HL-60 (cell line): ENCODE measurements around the gene CNPY3.

Experiments used
- DNase-seq, 2 experiments: peaks; one replicate each; pipeline ENCODE4 v3.0.0-alpha.2; 2010 to 2020; ENCODE audit warnings: low read depth in 1 of 2, low spot score in 1 of 2
- H3K27ac ChIP-seq: fragments of 250-450 bp; sonication (Bioruptor Pico); replicated peaks from 2 replicates; pipeline ENCODE4 v1.5.1; 2020; ENCODE audit warnings: mild to moderate bottlenecking, moderate library complexity
- H3K27me3 ChIP-seq: fragments of 250-450 bp; sonication (Bioruptor Pico); 2 replicates; pipeline ENCODE4 v1.5.1; 2021; ENCODE audit warnings: mild to moderate bottlenecking, moderate library complexity; ENCODE audit not compliant: insufficient read depth, poor library complexity, severe bottlenecking
- H3K4me3 ChIP-seq: replicated peaks from 2 replicates; pipeline ENCODE4 v1.5.1; 2011; ENCODE audit warnings: mild to moderate bottlenecking, control low read depth, low read length; ENCODE audit not compliant: insufficient read depth
- GABPA ChIP-seq: IDR thresholded peaks from 2 replicates; pipeline ENCODE4 v1.6.1; 2012; ENCODE audit warnings: low read depth
- POLR2AphosphoS5 ChIP-seq: IDR thresholded peaks from 2 replicates; pipeline ENCODE4 v1.6.1; 2012; ENCODE audit warnings: low read depth
- SPI1 ChIP-seq: IDR thresholded peaks from 2 replicates; pipeline ENCODE4 v1.6.1; 2012; ENCODE audit warnings: low read depth, mild to moderate bottlenecking, borderline replicate concordance
- TF ChIP-seq, protein P1 (sequence below): IDR thresholded peaks from 2 replicates; pipeline ENCODE4 v1.6.1; 2012; ENCODE audit warnings: low read depth; ENCODE audit not compliant: insufficient replicate concordance
- TF ChIP-seq, protein P2 (sequence below): IDR thresholded peaks from one replicate; pipeline ENCODE4 v1.5.1; 2011; ENCODE audit warnings: low read length, control low read depth, inconsistent platforms; ENCODE audit not compliant: insufficient read depth

Gene CNPY3

GRCh38 chr6:42963179-42963854, 34.0 kb downstream of the CNPY3 start:
- no peak overlapping the region for H3K4me3 ChIP-seq
- no peaks in the 10 kb centered on the region for H3K27me3 ChIP-seq
- no peak for TF ChIP-seq SPI1
- TF ChIP-seq, protein P1, sequence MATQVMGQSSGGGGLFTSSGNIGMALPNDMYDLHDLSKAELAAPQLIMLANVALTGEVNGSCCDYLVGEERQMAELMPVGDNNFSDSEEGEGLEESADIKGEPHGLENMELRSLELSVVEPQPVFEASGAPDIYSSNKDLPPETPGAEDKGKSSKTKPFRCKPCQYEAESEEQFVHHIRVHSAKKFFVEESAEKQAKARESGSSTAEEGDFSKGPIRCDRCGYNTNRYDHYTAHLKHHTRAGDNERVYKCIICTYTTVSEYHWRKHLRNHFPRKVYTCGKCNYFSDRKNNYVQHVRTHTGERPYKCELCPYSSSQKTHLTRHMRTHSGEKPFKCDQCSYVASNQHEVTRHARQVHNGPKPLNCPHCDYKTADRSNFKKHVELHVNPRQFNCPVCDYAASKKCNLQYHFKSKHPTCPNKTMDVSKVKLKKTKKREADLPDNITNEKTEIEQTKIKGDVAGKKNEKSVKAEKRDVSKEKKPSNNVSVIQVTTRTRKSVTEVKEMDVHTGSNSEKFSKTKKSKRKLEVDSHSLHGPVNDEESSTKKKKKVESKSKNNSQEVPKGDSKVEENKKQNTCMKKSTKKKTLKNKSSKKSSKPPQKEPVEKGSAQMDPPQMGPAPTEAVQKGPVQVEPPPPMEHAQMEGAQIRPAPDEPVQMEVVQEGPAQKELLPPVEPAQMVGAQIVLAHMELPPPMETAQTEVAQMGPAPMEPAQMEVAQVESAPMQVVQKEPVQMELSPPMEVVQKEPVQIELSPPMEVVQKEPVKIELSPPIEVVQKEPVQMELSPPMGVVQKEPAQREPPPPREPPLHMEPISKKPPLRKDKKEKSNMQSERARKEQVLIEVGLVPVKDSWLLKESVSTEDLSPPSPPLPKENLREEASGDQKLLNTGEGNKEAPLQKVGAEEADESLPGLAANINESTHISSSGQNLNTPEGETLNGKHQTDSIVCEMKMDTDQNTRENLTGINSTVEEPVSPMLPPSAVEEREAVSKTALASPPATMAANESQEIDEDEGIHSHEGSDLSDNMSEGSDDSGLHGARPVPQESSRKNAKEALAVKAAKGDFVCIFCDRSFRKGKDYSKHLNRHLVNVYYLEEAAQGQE = no peak
- TF ChIP-seq POLR2AphosphoS5 = no peak
- H3K27ac ChIP-seq = no peak overlapping the region
- DNase-seq = no peak

GRCh38 chr6:42963855-42964605, 34.8 kb downstream of the CNPY3 start:
- H3K27ac ChIP-seq = no peak overlapping the region
- H3K4me3 ChIP-seq = no peak overlapping the region
- TF ChIP-seq, protein P2, sequence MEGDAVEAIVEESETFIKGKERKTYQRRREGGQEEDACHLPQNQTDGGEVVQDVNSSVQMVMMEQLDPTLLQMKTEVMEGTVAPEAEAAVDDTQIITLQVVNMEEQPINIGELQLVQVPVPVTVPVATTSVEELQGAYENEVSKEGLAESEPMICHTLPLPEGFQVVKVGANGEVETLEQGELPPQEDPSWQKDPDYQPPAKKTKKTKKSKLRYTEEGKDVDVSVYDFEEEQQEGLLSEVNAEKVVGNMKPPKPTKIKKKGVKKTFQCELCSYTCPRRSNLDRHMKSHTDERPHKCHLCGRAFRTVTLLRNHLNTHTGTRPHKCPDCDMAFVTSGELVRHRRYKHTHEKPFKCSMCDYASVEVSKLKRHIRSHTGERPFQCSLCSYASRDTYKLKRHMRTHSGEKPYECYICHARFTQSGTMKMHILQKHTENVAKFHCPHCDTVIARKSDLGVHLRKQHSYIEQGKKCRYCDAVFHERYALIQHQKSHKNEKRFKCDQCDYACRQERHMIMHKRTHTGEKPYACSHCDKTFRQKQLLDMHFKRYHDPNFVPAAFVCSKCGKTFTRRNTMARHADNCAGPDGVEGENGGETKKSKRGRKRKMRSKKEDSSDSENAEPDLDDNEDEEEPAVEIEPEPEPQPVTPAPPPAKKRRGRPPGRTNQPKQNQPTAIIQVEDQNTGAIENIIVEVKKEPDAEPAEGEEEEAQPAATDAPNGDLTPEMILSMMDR = peak; percentile 5
- TF ChIP-seq, protein P1 = no peak
- no peaks in the 10 kb centered on the region for H3K27me3 ChIP-seq
- DNase-seq = peak in 1 of 2 experiments; percentile 51

- DNase-seq = no peak
- Histone ChIP-seq H3K27ac (no peak overlapping the region), H3K4me3 (no peak overlapping the region), H3K27me3 (no peaks in the 10 kb centered on the region)
- TF ChIP-seq SPI1 = peak; percentile 27; the same call in 1 of the 2 replicates
- TF ChIP-seq, protein P2 = no peak
These were observed 37.3 kb downstream of the CNPY3 start for GRCh38 chr6:42966571-42966970.

GRCh38 chr6:42967228-42967627, 37.9 kb downstream of the CNPY3 start:
- TF ChIP-seq POLR2AphosphoS5 = no peak
- TF ChIP-seq SPI1 = no peak
- TF ChIP-seq GABPA = no peak
- TF ChIP-seq, protein P1 = no peak
- TF ChIP-seq, protein P2 = no peak
- H3K27me3 ChIP-seq = no peaks in the 10 kb centered on the region
- no peak overlapping the region for H3K4me3 ChIP-seq
- H3K27ac ChIP-seq = no peak overlapping the region
- no peak for DNase-seq
